AG04450 (cell line): ENCODE data around the gene ARHGAP6. TPM values are rescaled to one million over a fixed set of nuclear protein-coding genes. Genes with fewer than 3 reads are reported as not detected.

Source experiments
- CTCF ChIA-PET: fragments of 300-600, 350-600 bp; formaldehyde crosslinking; extraction: SDS; loops from one replicate; lab custom pipeline; 2022; ENCODE audit warnings: antibody characterized with exemption, inconsistent platforms; lab: Charles Lee
- POLR2A ChIA-PET: fragments of 350-600 bp; formaldehyde crosslinking; extraction: SDS; loops from one replicate; lab custom pipeline; 2021; ENCODE audit warnings: antibody characterized with exemption, inconsistent platforms; lab: Yijun Ruan, JAX
- DNase-seq: peaks from one replicate; pipeline ENCODE4 v3.0.0-alpha.2; 2011; ENCODE audit warnings: low read depth, low spot score
- H3K27ac ChIP-seq: one replicate; pipeline ENCODE4 v1.5.1; 2012; ENCODE audit warnings: low read depth, low read length, control low read depth
- H3K27me3 ChIP-seq: one replicate; pipeline ENCODE4 v1.6.0; 2012; ENCODE audit warnings: low read length; ENCODE audit not compliant: control insufficient read depth, insufficient read depth
- H3K4me3 ChIP-seq: 2 replicates; pipeline ENCODE4 v1.5.1; 2011; ENCODE audit warnings: mild to moderate bottlenecking, low read depth, low read length, control low read depth
- H3K9me3 ChIP-seq: 2 replicates; pipeline ENCODE4 v1.5.1; 2012; ENCODE audit warnings: low read length; ENCODE audit not compliant: control insufficient read depth, insufficient read depth
- CTCF ChIP-seq: IDR thresholded peaks from 2 replicates; pipeline ENCODE4 v1.5.1; 2011; ENCODE audit warnings: low read depth, low read length, control low read depth, inconsistent platforms
- polyA plus RNA-seq: library from polyadenylated mRNA; depleted of rRNA; stranded (reverse); fragments of >200 nt; gene quantifications from 2 replicates; pipeline ENCODE4 v1.2.3, GENCODE V29; 2011

ARHGAP6 gene
- polyA plus RNA-seq, 1 experiment: 4.0 TPM

- Histone ChIP-seq H3K4me3 (no peak overlapping the region), H3K27ac (no peak overlapping the region), H3K9me3 (no peaks in the 10 kb centered on the region), H3K27me3 (no peaks in the 10 kb centered on the region)
- TF ChIP-seq CTCF: no peak
- CTCF ChIA-PET: interaction anchor here (0.6 to 4.9 kb wide), 3 partner anchors 12 to 946 kb away, joined by 3 to 65 read pairs (median 6); no protein-coding TSS in a partner anchor
- no peak for DNase-seq
- POLR2A ChIA-PET: no interaction called here
Measured at GRCh38 chrX:11135564-11136185, 530.0 kb downstream of the ARHGAP6 start.

GRCh38 chrX:11131146-11131545 is 534.6 kb downstream of the ARHGAP6 start:
- H3K4me3 ChIP-seq: no peak overlapping the region
- TF ChIP-seq CTCF: 0 out of 2 replicates have a peak, but pooled peaks have one; percentile 12
- CTCF ChIA-PET: no interaction called here
- no peak overlapping the region for H3K27ac ChIP-seq
- POLR2A ChIA-PET: no interaction called here
- no peaks in the 10 kb centered on the region for H3K9me3 ChIP-seq
- no peak for DNase-seq
- H3K27me3 ChIP-seq: no peaks in the 10 kb centered on the region

GRCh38 chrX:11130136-11130535 is 535.6 kb downstream of the ARHGAP6 start:
- Histone ChIP-seq H3K27me3 (no peaks in the 10 kb centered on the region), H3K4me3 (no peak overlapping the region), H3K27ac (no peak overlapping the region), H3K9me3 (no peaks in the 10 kb centered on the region)
- DNase-seq: no peak
- POLR2A ChIA-PET: no interaction called here
- no peak for TF ChIP-seq CTCF
- CTCF ChIA-PET: interaction anchor here (0.8 to 1.3 kb wide), 2 partner anchors 8 to 408 kb away, joined by 3 read pairs; no protein-coding TSS in a partner anchor

- CTCF ChIA-PET: interaction anchor here (0.8 to 1.3 kb wide), 2 partner anchors 8 to 408 kb away, joined by 3 read pairs; no protein-coding TSS in a partner anchor
- DNase-seq: no peak
- POLR2A ChIA-PET: no interaction called here
- H3K27ac ChIP-seq: no peak overlapping the region
- no peak overlapping the region for H3K4me3 ChIP-seq
- no peak for TF ChIP-seq CTCF
- no peaks in the 10 kb centered on the region for H3K9me3 ChIP-seq
- H3K27me3 ChIP-seq: no peaks in the 10 kb centered on the region
Measured at GRCh38 chrX:11129534-11130105, 536.1 kb downstream of the ARHGAP6 start.

GRCh38 chrX:11125060-11125459 is 540.7 kb downstream of the ARHGAP6 start:
- TF ChIP-seq CTCF: no peak
- Histone ChIP-seq H3K4me3 (no peak overlapping the region), H3K9me3 (no peaks in the 10 kb centered on the region), H3K27ac (no peak overlapping the region), H3K27me3 (no peaks in the 10 kb centered on the region)
- CTCF ChIA-PET: interaction anchor here (1.4 kb wide), 1 partner anchor 13 kb away, joined by 4 read pairs; no protein-coding TSS in a partner anchor
- POLR2A ChIA-PET: no interaction called here
- no peak for DNase-seq
